IMR-90 (cell line): Measurements from ENCODE around the gene MS4A18. TPM values are rescaled to one million over a fixed set of nuclear protein-coding genes. Genes with fewer than 3 reads are reported as not detected.

Source experiments
- ATAC-seq: fragments of 200-7000 bp; cut with Tn5 transposase; 2 replicates; pipeline ENCODE4 v1.9.1; 2020; ENCODE audit warnings: low read depth, mild to moderate bottlenecking, moderate library complexity
- BruUV-seq: library from RNA; stranded (reverse); fragments of 400-500 nt; replicated peaks from 2 replicates; lab custom pipeline; 2021; lab: Mats Ljungman, UMichigan
- CTCF ChIA-PET: fragments of 300-600 bp; formaldehyde crosslinking; extraction: SDS; loops from one replicate; lab custom pipeline; 2021; ENCODE audit warnings: antibody characterized with exemption; lab: Yijun Ruan, JAX
- POLR2A ChIA-PET: fragments of 300-600 bp; sonication (Branson Sonifier 250); formaldehyde crosslinking; loops from one replicate; lab custom pipeline; 2022; ENCODE audit warnings: antibody characterized with exemption; ENCODE audit not compliant: unreplicated experiment; lab: Charles Lee
- DNase-seq: peaks from one replicate; pipeline ENCODE4 v3.0.0; 2013
- H2AFZ ChIP-seq: replicated peaks from 2 replicates; pipeline ENCODE3; 2013; ENCODE audit warnings: low read length, mild to moderate bottlenecking; ENCODE audit not compliant: poor library complexity
- H2AK5ac ChIP-seq: 2 replicates; pipeline ENCODE4 v1.6.1; 2013; ENCODE audit warnings: low read depth, low read length, inconsistent platforms
- H2AK9ac ChIP-seq: replicated peaks from 2 replicates; pipeline ENCODE3; 2013; ENCODE audit warnings: mild to moderate bottlenecking, low read depth, low read length, moderate library complexity; ENCODE audit not compliant: poor library complexity
- H2BK120ac ChIP-seq: 2 replicates; pipeline ENCODE4 v1.6.1; 2013; ENCODE audit warnings: low read depth, low read length, inconsistent platforms
- H2BK15ac ChIP-seq: 3 replicates; pipeline ENCODE4 v1.6.1; 2013; ENCODE audit warnings: low read depth, low read length, inconsistent platforms
- H2BK20ac ChIP-seq: 2 replicates; pipeline ENCODE4 v1.6.1; 2013; ENCODE audit warnings: low read depth, mild to moderate bottlenecking, inconsistent platforms, low read length, moderate library complexity
- H2BK5ac ChIP-seq: 2 replicates; pipeline ENCODE4 v1.6.1; 2013; ENCODE audit warnings: mild to moderate bottlenecking, low read depth, low read length, inconsistent platforms; ENCODE audit not compliant: poor library complexity, severe bottlenecking
- H3K14ac ChIP-seq: replicated peaks from 2 replicates; pipeline ENCODE4 v1.6.1; 2013; ENCODE audit warnings: low read depth, low read length, inconsistent platforms
- H3K18ac ChIP-seq: 2 replicates; pipeline ENCODE4 v1.6.1; 2013; ENCODE audit warnings: low read depth, low read length, control low read depth
- H3K23ac ChIP-seq: 2 replicates; pipeline ENCODE4 v1.6.1; 2013; ENCODE audit warnings: low read depth, low read length, inconsistent platforms
- H3K27ac ChIP-seq: 2 replicates; pipeline ENCODE4 v1.5.1; 2013; ENCODE audit warnings: mild to moderate bottlenecking, control low read depth, low read length; ENCODE audit not compliant: insufficient read depth
- H3K27me3 ChIP-seq: 2 replicates; pipeline ENCODE4 v1.6.1; 2013; ENCODE audit warnings: low read length; ENCODE audit not compliant: control insufficient read depth, insufficient read depth
- H3K36me3 ChIP-seq: 2 replicates; pipeline ENCODE4 v1.6.1; 2013; ENCODE audit warnings: low read length, mixed read lengths; ENCODE audit not compliant: control insufficient read depth, insufficient read depth
- H3K4ac ChIP-seq: 2 replicates; pipeline ENCODE4 v1.6.1; 2013; ENCODE audit warnings: low read depth, low read length, inconsistent platforms
- H3K4me1 ChIP-seq: 2 replicates; pipeline ENCODE4 v1.6.1; 2013; ENCODE audit warnings: low read length, mixed read lengths; ENCODE audit not compliant: control insufficient read depth, insufficient read depth
- H3K4me2 ChIP-seq: 2 replicates; pipeline ENCODE4 v1.6.1; 2013; ENCODE audit warnings: low read depth, mild to moderate bottlenecking, control low read depth, low read length, moderate library complexity
- H3K4me3 ChIP-seq: 2 replicates; pipeline ENCODE4 v1.5.1; 2013; ENCODE audit warnings: low read depth, mild to moderate bottlenecking, control low read depth, low read length, moderate library complexity; ENCODE audit not compliant: insufficient read depth
- H3K56ac ChIP-seq: 2 replicates; pipeline ENCODE4 v1.6.1; 2013; ENCODE audit warnings: low read length, inconsistent platforms; ENCODE audit not compliant: insufficient read depth; ENCODE audit errors: extremely low read depth
- H3K79me1 ChIP-seq, 2 experiments: 2 replicates each; pipeline ENCODE4 v1.6.1; 2013; ENCODE audit warnings: low read length in 2 of 2, inconsistent platforms in 1 of 2, low read depth in 1 of 2
- H3K9ac ChIP-seq: 2 replicates; pipeline ENCODE4 v1.6.1; 2013; ENCODE audit warnings: low read depth, low read length, control low read depth
- H3K9me1 ChIP-seq: 2 replicates; pipeline ENCODE4 v1.6.1; 2013; ENCODE audit warnings: low read length, inconsistent platforms; ENCODE audit not compliant: insufficient read depth
- H3K9me3 ChIP-seq: 2 replicates; pipeline ENCODE4 v1.6.1; 2013; ENCODE audit warnings: low read length; ENCODE audit not compliant: control insufficient read depth, insufficient read depth
- H4K20me1 ChIP-seq: 2 replicates; pipeline ENCODE4 v1.6.1; 2013; ENCODE audit warnings: low read length, inconsistent platforms; ENCODE audit not compliant: insufficient read depth
- H4K5ac ChIP-seq: 2 replicates; pipeline ENCODE4 v1.6.1; 2013; ENCODE audit warnings: mild to moderate bottlenecking, low read depth, low read length, control low read depth
- H4K8ac ChIP-seq, 2 experiments: 2 replicates each; pipeline ENCODE4 v1.6.1; 2013; ENCODE audit warnings: low read depth in 2 of 2, low read length in 2 of 2, control low read depth in 1 of 2, inconsistent platforms in 1 of 2
- H4K91ac ChIP-seq: 2 replicates; pipeline ENCODE4 v1.6.1; 2013; ENCODE audit warnings: low read depth, low read length, inconsistent platforms; ENCODE audit not compliant: insufficient read depth
- BHLHE40 ChIP-seq: fragments of 150-350 bp; IDR thresholded peaks from 2 replicates; pipeline ENCODE4 v1.6.1; 2016; ENCODE audit warnings: mild to moderate bottlenecking, low read depth, low read length
- CHD1 ChIP-seq: IDR thresholded peaks from 2 replicates; pipeline ENCODE4 v1.6.1; 2012; ENCODE audit warnings: low read depth, low read length, improper control_type of control experiment
- MAZ ChIP-seq: IDR thresholded peaks from 2 replicates; pipeline ENCODE4 v1.6.1; 2012; ENCODE audit warnings: low read depth, mild to moderate bottlenecking, low read length, improper control_type of control experiment, moderate library complexity, borderline replicate concordance
- NFE2L2 ChIP-seq: fragments of 150-350 bp; IDR thresholded peaks from 2 replicates; pipeline ENCODE4 v1.6.1; 2016; ENCODE audit warnings: low read depth, mild to moderate bottlenecking, low read length
- RAD21 ChIP-seq: IDR thresholded peaks from 2 replicates; pipeline ENCODE4 v1.6.1; 2012; ENCODE audit warnings: low read length, improper control_type of control experiment
- RCOR1 ChIP-seq: IDR thresholded peaks from 2 replicates; pipeline ENCODE4 v1.6.1; 2012; ENCODE audit warnings: mild to moderate bottlenecking, low read length, improper control_type of control experiment; ENCODE audit not compliant: insufficient replicate concordance
- WGBS, 2 experiments: methylation state at CpG; one replicate each; pipeline versions ENCODE4 v1.1.5 to v1.1.7; 2013; ENCODE audit warnings: missing lambda C conversion rate in 2 of 2; ENCODE audit not compliant: insufficient read length in 1 of 2; ENCODE audit errors: extremely low coverage in 2 of 2; 5-methylcytosine and 5-hydroxymethylcytosine counted together
- dilution Hi-C: fragments of 300-500 bp; cut with HindIII; formaldehyde crosslinking; loops from one replicate; pipeline ENCODE4 v1.14.3; 2018; ENCODE audit warnings: low sequenced_read_pairs; ENCODE audit not compliant: unreplicated experiment
- in situ Hi-C: fragments of 300-500 bp; cut with MboI; formaldehyde crosslinking; loops from 3 replicates; pipeline ENCODE4 v1.14.3; 2019; ENCODE audit warnings: low sequenced_read_pairs, inconsistent platforms, mixed read lengths
- intact Hi-C: fragments of 100-400 bp; cut with micrococcal nuclease; formaldehyde crosslinking; loops from 2 replicates; pipeline ENCODE4 v1.10.0; 2022
- polyA plus RNA-seq, 3 experiments: library from polyadenylated mRNA; depleted of rRNA; stranded (reverse); fragments of >200 nt; gene quantifications; 2 replicates each; pipeline ENCODE4 v1.2.3, GENCODE V29; 2012; ENCODE audit warnings: low replicate concordance in 1 of 3
- total RNA-seq: library from RNA; depleted of rRNA; stranded (reverse); fragments of >200 nt; gene quantifications from 2 replicates; pipeline ENCODE4 v1.2.3, GENCODE V29; 2012
- TF ChIP-seq, protein P1 (sequence below): conservative IDR thresholded peaks from 2 replicates; pipeline ENCODE4 v1.5.1; 2012; ENCODE audit warnings: mild to moderate bottlenecking, low read depth, low read length, improper control_type of control experiment

Gene MS4A18
- total and polyA plus RNA-seq, 2 of the 4 experiments (the other 2 are of a cell fraction) = not detected

DNA sequence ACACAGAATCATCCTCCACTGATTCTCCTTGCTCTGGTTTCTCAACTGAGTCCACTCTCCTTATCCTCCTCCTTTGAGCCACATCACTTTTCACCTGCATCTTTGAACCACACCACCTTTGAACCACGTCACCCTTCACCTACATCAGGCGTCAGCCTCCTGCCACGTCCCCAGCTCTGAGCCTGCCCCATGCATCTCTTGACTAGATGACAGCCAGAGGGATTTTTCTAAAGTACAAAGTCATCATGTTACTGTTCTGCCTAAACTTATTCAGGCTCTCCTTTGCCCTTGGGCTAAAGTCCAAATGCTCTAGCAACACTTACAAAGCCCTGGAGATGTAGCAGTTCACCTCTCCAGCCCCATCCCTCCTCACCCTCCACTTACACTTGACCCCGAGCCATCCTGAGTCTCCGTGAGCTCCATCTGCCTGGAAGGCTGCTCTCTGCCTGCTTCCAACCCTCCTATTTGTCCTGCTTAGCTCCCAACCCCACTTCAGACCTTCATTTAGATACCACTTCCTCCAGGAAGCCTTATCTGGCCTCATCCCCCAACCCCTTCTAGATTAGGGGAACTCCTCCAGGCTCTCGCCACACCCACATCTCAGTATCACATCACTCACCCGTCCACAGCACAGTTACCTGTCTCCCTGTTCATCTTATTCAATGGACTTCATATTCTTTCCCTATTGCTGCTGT is 56.9 kb downstream of the MS4A18 start:
- no peak overlapping the region for H3K9ac ChIP-seq
- H4K91ac ChIP-seq = no peak overlapping the region
- H2AFZ ChIP-seq = no peak overlapping the region
- no peak overlapping the region for H2BK120ac ChIP-seq
- POLR2A ChIA-PET = no interaction called here
- dilution Hi-C loops = no loop called here
- H2AK9ac ChIP-seq = no peak overlapping the region
- no peaks in the 10 kb centered on the region for H3K9me3 ChIP-seq
- ATAC-seq = no peak
- H2BK5ac ChIP-seq = no peak overlapping the region
- in situ Hi-C loops = no loop called here
- H3K27ac ChIP-seq = no peak overlapping the region
- BruUV-seq = no TSS peak
- no peak overlapping the region for H3K56ac ChIP-seq
- no peak for TF ChIP-seq MAZ
- no peak for TF ChIP-seq NFE2L2
- TF ChIP-seq BHLHE40 = no peak
- no peak for TF ChIP-seq CHD1
- no peak for TF ChIP-seq RAD21
- TF ChIP-seq, protein P1, sequence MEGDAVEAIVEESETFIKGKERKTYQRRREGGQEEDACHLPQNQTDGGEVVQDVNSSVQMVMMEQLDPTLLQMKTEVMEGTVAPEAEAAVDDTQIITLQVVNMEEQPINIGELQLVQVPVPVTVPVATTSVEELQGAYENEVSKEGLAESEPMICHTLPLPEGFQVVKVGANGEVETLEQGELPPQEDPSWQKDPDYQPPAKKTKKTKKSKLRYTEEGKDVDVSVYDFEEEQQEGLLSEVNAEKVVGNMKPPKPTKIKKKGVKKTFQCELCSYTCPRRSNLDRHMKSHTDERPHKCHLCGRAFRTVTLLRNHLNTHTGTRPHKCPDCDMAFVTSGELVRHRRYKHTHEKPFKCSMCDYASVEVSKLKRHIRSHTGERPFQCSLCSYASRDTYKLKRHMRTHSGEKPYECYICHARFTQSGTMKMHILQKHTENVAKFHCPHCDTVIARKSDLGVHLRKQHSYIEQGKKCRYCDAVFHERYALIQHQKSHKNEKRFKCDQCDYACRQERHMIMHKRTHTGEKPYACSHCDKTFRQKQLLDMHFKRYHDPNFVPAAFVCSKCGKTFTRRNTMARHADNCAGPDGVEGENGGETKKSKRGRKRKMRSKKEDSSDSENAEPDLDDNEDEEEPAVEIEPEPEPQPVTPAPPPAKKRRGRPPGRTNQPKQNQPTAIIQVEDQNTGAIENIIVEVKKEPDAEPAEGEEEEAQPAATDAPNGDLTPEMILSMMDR = no peak
- TF ChIP-seq RCOR1 = no peak
- 53% methylated on average over 7 of the region's 7 CpGs; no CpG with 5 or more reads in 1 of the 2 experiments for WGBS, 2 experiments
- H3K27me3 ChIP-seq = peaks cover 31% of the 10 kb centered on the region
- H3K79me1 ChIP-seq = no peaks in the 10 kb centered on the region
- intact Hi-C loops = no loop called here
- no peak overlapping the region for H2BK15ac ChIP-seq
- H3K14ac ChIP-seq = no peak overlapping the region
- no peak overlapping the region for H2BK20ac ChIP-seq
- no peak overlapping the region for H2AK5ac ChIP-seq
- H3K18ac ChIP-seq = no peak overlapping the region
- H3K4me3 ChIP-seq = no peak overlapping the region
- no peaks in the 10 kb centered on the region for H4K20me1 ChIP-seq
- peaks cover under 1% of the 10 kb centered on the region; the same call in 1 of the 2 replicates for H3K4me1 ChIP-seq
- no peak overlapping the region for H4K8ac ChIP-seq
- no peaks in the 10 kb centered on the region for H3K36me3 ChIP-seq
- CTCF ChIA-PET = interaction anchor here (0.7 kb wide), 1 partner anchor 19 kb away, joined by 3 read pairs; no protein-coding TSS in a partner anchor
- DNase-seq = no peak
- H4K5ac ChIP-seq = no peak overlapping the region
- H3K4me2 ChIP-seq = no peak overlapping the region
- H3K23ac ChIP-seq = no peak overlapping the region
- peaks cover 10% of the 10 kb centered on the region; the same call in 1 of the 2 replicates for H3K9me1 ChIP-seq
- no peak overlapping the region for H3K4ac ChIP-seq
